AG09309 (cell line): ENCODE data around the gene HOXA13.

Experiments
- DNase-seq: peaks from one replicate; pipeline ENCODE4 v3.0.0-alpha.2; 2010; ENCODE audit warnings: low read depth
- H3K4me3 ChIP-seq: 2 replicates; pipeline ENCODE4 v1.5.1; 2011; ENCODE audit warnings: mild to moderate bottlenecking, low read depth, low read length, moderate library complexity; ENCODE audit not compliant: control insufficient read depth
- CTCF ChIP-seq: IDR thresholded peaks from 2 replicates; pipeline ENCODE4 v1.5.1; 2011; ENCODE audit warnings: mild to moderate bottlenecking, low read depth, low read length, inconsistent platforms; ENCODE audit not compliant: insufficient read depth, control insufficient read depth; ENCODE audit errors: missing control alignments

HOXA13 gene

DNA sequence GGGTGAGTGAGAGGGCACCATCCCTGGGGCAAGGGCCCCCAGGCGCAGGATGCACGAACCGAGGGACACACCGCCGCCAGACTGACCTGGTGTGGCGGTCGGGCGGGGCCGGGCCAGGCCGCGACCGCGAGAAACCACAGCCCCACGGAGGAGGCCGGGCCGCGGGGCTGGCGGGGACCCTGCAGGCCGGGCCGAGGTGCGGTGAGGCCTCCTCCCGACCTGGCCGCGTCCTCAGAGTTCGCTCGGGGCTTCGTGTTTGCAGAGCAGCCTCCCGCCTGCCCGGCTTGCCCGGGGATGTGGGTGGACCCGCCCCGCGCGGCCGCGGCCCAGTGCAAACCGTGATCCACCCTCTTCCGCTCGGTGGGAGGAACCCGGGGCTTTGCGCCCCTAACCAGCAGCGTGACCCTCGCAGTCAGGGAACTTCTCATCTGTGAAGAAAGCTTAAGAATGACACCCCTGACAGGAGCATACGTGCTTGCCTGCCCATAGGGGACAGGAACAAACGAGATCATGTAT lies 20.6 kb upstream of the HOXA13 start:
- H3K4me3 ChIP-seq, result no peak overlapping the region
- no peak for TF ChIP-seq CTCF
- DNase-seq, result no peak

GRCh38 chr7:27219821-27220220 lies 19.9 kb upstream of the HOXA13 start:
- no peak for DNase-seq
- H3K4me3 ChIP-seq, result no peak overlapping the region
- no peak for TF ChIP-seq CTCF

DNA sequence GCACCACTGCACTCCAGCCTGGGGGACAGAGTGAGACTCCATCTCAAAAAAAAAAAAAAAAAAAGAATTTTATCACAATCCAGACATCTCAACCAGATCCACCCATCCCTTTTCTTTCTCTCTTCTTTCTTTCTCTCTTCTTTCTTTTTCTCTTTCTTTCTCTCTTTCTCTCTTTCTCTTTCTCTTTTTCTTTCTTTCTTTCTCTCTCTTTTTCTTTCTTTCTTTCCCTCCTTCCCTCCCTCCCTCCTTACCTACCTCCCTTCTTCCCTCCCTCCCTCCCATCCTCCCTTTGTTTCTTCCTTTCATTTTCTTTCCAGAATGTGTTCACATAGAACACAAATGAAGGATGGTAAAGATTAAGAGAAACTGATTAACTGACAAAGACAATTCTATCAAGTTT lies 18.1 kb upstream of the HOXA13 start:
- DNase-seq, result no peak
- no peak overlapping the region for H3K4me3 ChIP-seq
- no peak for TF ChIP-seq CTCF

- DNase-seq, result no peak
- no peak overlapping the region for H3K4me3 ChIP-seq
- no peak for TF ChIP-seq CTCF
Measured at GRCh38 chr7:27215356-27215755, 15.5 kb upstream of the HOXA13 start.

DNA sequence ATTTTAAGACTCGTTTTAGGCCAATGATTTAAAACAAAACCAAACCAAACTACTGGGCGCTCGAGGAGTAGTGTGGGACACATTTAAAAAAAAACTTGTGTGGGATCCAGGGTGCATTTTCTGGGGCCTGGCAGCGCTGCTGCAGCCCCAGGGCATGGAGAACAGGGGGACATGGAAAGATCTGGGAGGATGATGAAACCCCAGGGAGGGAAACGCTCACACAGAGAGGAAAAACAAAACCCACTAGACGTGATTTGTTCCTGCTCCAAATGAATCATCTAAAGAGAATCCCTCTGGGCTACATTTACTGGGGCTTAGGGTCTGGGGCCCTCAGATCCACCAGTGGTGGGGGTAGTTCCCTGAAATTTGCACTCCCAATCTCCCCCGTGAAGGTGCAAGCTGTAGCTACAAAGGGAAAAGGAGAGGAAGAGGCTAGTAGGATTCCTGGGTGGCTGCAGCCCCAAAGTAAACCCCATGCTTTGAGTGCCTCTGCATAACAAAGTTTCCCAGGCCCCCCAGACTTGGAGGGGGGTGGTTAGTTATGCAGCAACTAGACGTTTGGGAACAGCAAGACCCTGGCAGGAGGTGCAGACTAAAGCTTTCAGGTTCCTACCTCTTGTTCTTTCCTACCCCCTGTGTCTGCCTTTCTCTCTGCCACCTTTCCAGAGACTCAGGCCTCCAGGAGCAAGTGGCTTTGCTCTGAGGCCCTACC lies 14.5 kb upstream of the HOXA13 start:
- no peak overlapping the region for H3K4me3 ChIP-seq
- no peak for DNase-seq
- TF ChIP-seq CTCF, result no peak

GRCh38 chr7:27213433-27214238 lies 13.7 kb upstream of the HOXA13 start:
- H3K4me3 ChIP-seq, result no peak overlapping the region
- no peak for DNase-seq
- TF ChIP-seq CTCF, result no peak
